HCT116 (cell line): Measurements from ENCODE around the gene MED6. TPM values are rescaled to one million over a fixed set of nuclear protein-coding genes. Genes with fewer than 3 reads are reported as not detected.

Experiments used
- ATAC-seq: fragments of 200-7000 bp; cut with Tn5 transposase; 2 replicates; pipeline ENCODE4 v1.9.1; 2020; ENCODE audit warnings: mild to moderate bottlenecking, moderate library complexity
- BruUV-seq: library from RNA; stranded (reverse); fragments of 400-500 nt; replicated peaks from 2 replicates; lab custom pipeline; 2021; lab: Mats Ljungman, UMichigan
- CTCF ChIA-PET: fragments of 300-600 bp; sonication (Branson Sonifier 250); formaldehyde crosslinking; loops from one replicate; lab custom pipeline; 2021; ENCODE audit warnings: antibody characterized with exemption; lab: Charles Lee
- POLR2A ChIA-PET: fragments of 300-600, 350-600 bp; sonication (Branson Sonifier 250); formaldehyde crosslinking; loops from one replicate; lab custom pipeline; 2021; ENCODE audit warnings: antibody characterized with exemption; lab: Charles Lee
- RAD21 ChIA-PET, 2 experiments: fragments of 300-600 bp; sonication (Branson Sonifier 250); formaldehyde crosslinking; loops; one replicate each; lab custom pipeline; 2023; ENCODE audit warnings: low total read pairs in 2 of 2; ENCODE audit not compliant: uncharacterized antibody in 2 of 2, unreplicated experiment in 2 of 2, low non-redundant PET in 1 of 2; lab: Charles Lee
- DNase-seq: peaks from one replicate; pipeline ENCODE4 v3.0.0-alpha.2; 2010; ENCODE audit warnings: low read depth, low spot score
- H2AFZ ChIP-seq: fragments of 200-600 bp; shearing (Covaris generic), sonication (generic); 2 replicates; pipeline ENCODE4 v1.6.1; 2017; ENCODE audit warnings: low read depth, mixed run types, mixed read lengths, antibody characterized with exemption, low read length; ENCODE audit not compliant: poor library complexity, severe bottlenecking
- H3K27ac ChIP-seq: 2 replicates; pipeline ENCODE4 v1.5.1; 2012; ENCODE audit warnings: low read depth, low read length
- H3K27me3 ChIP-seq: fragments of 200-600 bp; sonication (generic); 2 replicates; pipeline ENCODE4 v1.6.1; 2016; ENCODE audit warnings: mixed run types, low read length, mixed read lengths; ENCODE audit not compliant: insufficient read depth
- H3K36me3 ChIP-seq, 2 experiments: fragments of 200-500 bp in 1 of 2; fragments of 200-600 bp in 1 of 2; sonication (Bioruptor generic) in 1 of 2; sonication (generic) in 1 of 2; 2 replicates each; pipeline versions ENCODE4 v1.5.1 to v1.6.1; 2014 to 2016; ENCODE audit warnings: low read length in 2 of 2, inconsistent platforms in 1 of 2, mixed read lengths in 1 of 2, mixed run types in 1 of 2; ENCODE audit not compliant: insufficient read depth in 2 of 2, control insufficient read depth in 1 of 2
- H3K4me1 ChIP-seq, 2 experiments: fragments of 200-600 bp in 1 of 2; sonication (generic) in 1 of 2; 2 replicates each; pipeline versions ENCODE4 v1.5.1 to v1.6.1; 2012 to 2017; ENCODE audit warnings: low read length in 2 of 2, inconsistent platforms in 1 of 2, mild to moderate bottlenecking in 1 of 2, mixed read lengths in 1 of 2, mixed run types in 1 of 2, moderate library complexity in 1 of 2; ENCODE audit not compliant: insufficient read depth in 2 of 2, control insufficient read depth in 1 of 2
- H3K4me2 ChIP-seq: fragments of 200-600 bp; sonication (generic); 2 replicates; pipeline ENCODE4 v1.6.1; 2017; ENCODE audit warnings: mixed run types, low read length, mixed read lengths
- H3K4me3 ChIP-seq, 2 experiments: fragments of 200-600 bp in 1 of 2; sonication (generic) in 1 of 2; replicated peaks in 1 of 2; 2 replicates each; pipeline ENCODE4 v1.5.1; 2011 to 2016; ENCODE audit warnings: low read length in 2 of 2, control low read depth in 1 of 2, low read depth in 1 of 2, mild to moderate bottlenecking in 1 of 2, mixed read lengths in 1 of 2, mixed run types in 1 of 2
- H3K79me2 ChIP-seq: fragments of 200-600 bp; sonication (generic); 2 replicates; pipeline ENCODE4 v1.6.1; 2017; ENCODE audit warnings: mild to moderate bottlenecking, mixed run types, low read length, moderate library complexity, mixed read lengths; ENCODE audit not compliant: insufficient read depth
- H3K9ac ChIP-seq: fragments of 200-600 bp; sonication (generic); 2 replicates; pipeline ENCODE4 v1.6.1; 2016; ENCODE audit warnings: low read length, mixed read lengths
- H3K9me2 ChIP-seq: fragments of 200-600 bp; sonication (generic), shearing (Covaris generic); 2 replicates; pipeline ENCODE4 v1.6.1; 2017; ENCODE audit warnings: mixed run types, mild to moderate bottlenecking, moderate library complexity; ENCODE audit not compliant: insufficient read depth
- H3K9me3 ChIP-seq, 2 experiments: fragments of 200-500 bp in 1 of 2; fragments of 200-600 bp in 1 of 2; sonication (Bioruptor generic) in 1 of 2; sonication (generic) in 1 of 2; 2 replicates each; pipeline ENCODE4 v1.6.1; 2014 to 2017; ENCODE audit warnings: low read length in 2 of 2, mixed read lengths in 2 of 2, inconsistent platforms in 1 of 2, low read depth in 1 of 2, mild to moderate bottlenecking in 1 of 2, mixed run types in 1 of 2, moderate library complexity in 1 of 2; ENCODE audit not compliant: control insufficient read depth in 1 of 2, insufficient read depth in 1 of 2
- H4K20me1 ChIP-seq: fragments of 200-600 bp; sonication (generic), shearing (Covaris generic); 2 replicates; pipeline ENCODE4 v1.6.1; 2017; ENCODE audit warnings: mixed run types, mild to moderate bottlenecking, moderate library complexity; ENCODE audit not compliant: insufficient read depth
- CBX3 ChIP-seq: IDR thresholded peaks from 2 replicates; pipeline ENCODE4 v1.6.1; 2012; ENCODE audit warnings: low read depth
- CEBPB ChIP-seq: IDR thresholded peaks from 2 replicates; pipeline ENCODE4 v1.6.1; 2012; ENCODE audit warnings: low read depth
- EGR1 ChIP-seq: IDR thresholded peaks from 2 replicates; pipeline ENCODE4 v1.6.1; 2012; ENCODE audit warnings: low read depth
- ELF1 ChIP-seq: IDR thresholded peaks from 2 replicates; pipeline ENCODE4 v1.6.1; 2012; ENCODE audit warnings: low read depth, borderline replicate concordance
- EZH2 ChIP-seq: fragments of 200-600 bp; sonication (generic); IDR thresholded peaks from 2 replicates; pipeline ENCODE4 v1.6.1; 2017; ENCODE audit warnings: antibody characterized with exemption, mixed run types
- FOSL1 ChIP-seq: IDR thresholded peaks from 2 replicates; pipeline ENCODE4 v1.6.1; 2012; ENCODE audit warnings: low read depth
- JUND ChIP-seq: IDR thresholded peaks from 2 replicates; pipeline ENCODE4 v1.6.1; 2012
- MAX ChIP-seq: IDR thresholded peaks from 2 replicates; pipeline ENCODE4 v1.6.1; 2012
- POLR2A ChIP-seq: IDR thresholded peaks from 2 replicates; pipeline ENCODE4 v1.7.0; 2011; ENCODE audit warnings: borderline replicate concordance; ENCODE audit not compliant: insufficient read depth, insufficient read length; ENCODE audit errors: extremely low read depth
- POLR2AphosphoS5 ChIP-seq: IDR thresholded peaks from 2 replicates; pipeline ENCODE4 v1.6.1; 2011; ENCODE audit warnings: mild to moderate bottlenecking, low read depth, low read length, moderate library complexity
- RAD21 ChIP-seq: IDR thresholded peaks from 2 replicates; pipeline ENCODE4 v1.6.1; 2012; ENCODE audit warnings: low read depth, mild to moderate bottlenecking
- REST ChIP-seq: IDR thresholded peaks from 2 replicates; pipeline ENCODE4 v1.6.1; 2012; ENCODE audit warnings: low read depth
- SIN3A ChIP-seq: IDR thresholded peaks from 2 replicates; pipeline ENCODE4 v1.6.1; 2012; ENCODE audit warnings: low read depth
- SP1 ChIP-seq: IDR thresholded peaks from 2 replicates; pipeline ENCODE4 v1.6.1; 2012; ENCODE audit warnings: low read depth
- SRF ChIP-seq: IDR thresholded peaks from 2 replicates; pipeline ENCODE4 v1.6.1; 2012; ENCODE audit warnings: low read depth
- TCF7L2 ChIP-seq: IDR thresholded peaks from 2 replicates; pipeline ENCODE4 v1.7.0; 2011; ENCODE audit warnings: borderline replicate concordance, inconsistent platforms; ENCODE audit not compliant: insufficient read depth, insufficient read length; ENCODE audit errors: extremely low read depth
- YY1 ChIP-seq: IDR thresholded peaks from 2 replicates; pipeline ENCODE4 v1.6.1; 2011; ENCODE audit warnings: low read length, low read depth, moderate library complexity, mild to moderate bottlenecking; ENCODE audit not compliant: insufficient replicate concordance; ENCODE audit errors: extremely low read depth
- ZFX ChIP-seq: fragments of 450-650 bp; IDR thresholded peaks from 2 replicates; pipeline ENCODE4 v1.6.1; 2017
- ZNF274 ChIP-seq: fragments of 200-500 bp; sonication (Bioruptor generic); IDR thresholded peaks from 2 replicates; pipeline ENCODE4 v1.6.1; 2014; ENCODE audit warnings: mild to moderate bottlenecking, low read depth, low read length, inconsistent platforms
- intact Hi-C: fragments of 100-400 bp; cut with micrococcal nuclease; formaldehyde crosslinking; loops from 2 replicates; pipeline ENCODE4 v1.10.0; 2022
- total RNA-seq: library from RNA; stranded (reverse); gene quantifications from one replicate; pipeline ENCODE4 v1.2.1, GENCODE V29; 2021; ENCODE audit not compliant: unreplicated experiment
- TF ChIP-seq, protein P1 (sequence below), 3 experiments: fragments of 200-600 bp in 1 of 3; sonication (generic) in 1 of 3; IDR thresholded peaks in 2 of 3; conservative IDR thresholded peaks in 1 of 3; 2 replicates each; pipeline ENCODE4 v1.5.1; 2012 to 2017; ENCODE audit warnings: low read depth in 2 of 3, low read length in 2 of 3, antibody characterized with exemption in 1 of 3, borderline replicate concordance in 1 of 3, control low read depth in 1 of 3, mild to moderate bottlenecking in 1 of 3, mixed read lengths in 1 of 3, mixed run types in 1 of 3, moderate library complexity in 1 of 3; ENCODE audit not compliant: insufficient read depth in 1 of 3

The MED6 gene
- total RNA-seq, 1 experiment from 2014 or later = 39.6 TPM

DNA sequence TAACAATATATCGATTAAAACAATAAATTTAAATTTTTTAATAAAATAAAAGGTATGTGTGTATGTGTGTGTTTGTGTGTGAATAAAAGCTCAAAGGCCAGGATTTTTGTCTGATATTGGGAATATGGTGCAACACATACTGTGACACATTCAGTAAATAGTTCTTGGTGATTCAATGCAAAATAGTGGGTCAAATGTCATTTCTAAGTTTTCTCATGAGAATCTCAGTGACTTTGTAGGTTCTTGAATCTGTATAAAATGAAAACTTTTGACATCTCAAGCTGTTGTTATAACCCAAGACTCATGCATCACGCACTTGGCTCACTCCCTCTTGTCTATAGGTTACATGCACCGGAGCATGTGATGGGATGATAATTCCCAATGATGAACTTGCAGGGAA, 16.2 kb upstream of the MED6 start:
- Histone ChIP-seq H3K9ac (no peak overlapping the region), H3K79me2 (no peaks in the 10 kb centered on the region), H2AFZ (no peak overlapping the region), H4K20me1 (no peaks in the 10 kb centered on the region), H3K9me2 (no peaks in the 10 kb centered on the region), H3K4me3 (no peak overlapping the region), H3K4me1 (no peaks in the 10 kb centered on the region), H3K27me3 (no peaks in the 10 kb centered on the region), H3K36me3 (no peaks in the 10 kb centered on the region), H3K9me3 (no peaks in the 10 kb centered on the region), H3K27ac (no peak overlapping the region), H3K4me2 (no peak overlapping the region)
- intact Hi-C loops = no loop called here
- no peak for DNase-seq
- no peak for ATAC-seq
- BruUV-seq = no TSS peak
- ChIA-PET CTCF (interaction anchor here (1.0 kb wide), 1 partner anchor 97 kb away, joined by 4 read pairs; no protein-coding TSS in a partner anchor), POLR2A (interaction anchor here (0.6 kb wide), 1 partner anchor 290 kb away, joined by 3 read pairs; no protein-coding TSS in a partner anchor), RAD21 (no interaction called here)
- TF ChIP-seq ELF1 = no peak
- no peak for TF ChIP-seq MAX
- no peak for TF ChIP-seq EZH2
- TF ChIP-seq SRF = no peak
- no peak for TF ChIP-seq POLR2A
- no peak for TF ChIP-seq SIN3A
- TF ChIP-seq SP1 = no peak
- TF ChIP-seq EGR1 = no peak
- no peak for TF ChIP-seq ZFX
- TF ChIP-seq RAD21 = no peak
- TF ChIP-seq YY1 = no peak
- TF ChIP-seq, protein P1, sequence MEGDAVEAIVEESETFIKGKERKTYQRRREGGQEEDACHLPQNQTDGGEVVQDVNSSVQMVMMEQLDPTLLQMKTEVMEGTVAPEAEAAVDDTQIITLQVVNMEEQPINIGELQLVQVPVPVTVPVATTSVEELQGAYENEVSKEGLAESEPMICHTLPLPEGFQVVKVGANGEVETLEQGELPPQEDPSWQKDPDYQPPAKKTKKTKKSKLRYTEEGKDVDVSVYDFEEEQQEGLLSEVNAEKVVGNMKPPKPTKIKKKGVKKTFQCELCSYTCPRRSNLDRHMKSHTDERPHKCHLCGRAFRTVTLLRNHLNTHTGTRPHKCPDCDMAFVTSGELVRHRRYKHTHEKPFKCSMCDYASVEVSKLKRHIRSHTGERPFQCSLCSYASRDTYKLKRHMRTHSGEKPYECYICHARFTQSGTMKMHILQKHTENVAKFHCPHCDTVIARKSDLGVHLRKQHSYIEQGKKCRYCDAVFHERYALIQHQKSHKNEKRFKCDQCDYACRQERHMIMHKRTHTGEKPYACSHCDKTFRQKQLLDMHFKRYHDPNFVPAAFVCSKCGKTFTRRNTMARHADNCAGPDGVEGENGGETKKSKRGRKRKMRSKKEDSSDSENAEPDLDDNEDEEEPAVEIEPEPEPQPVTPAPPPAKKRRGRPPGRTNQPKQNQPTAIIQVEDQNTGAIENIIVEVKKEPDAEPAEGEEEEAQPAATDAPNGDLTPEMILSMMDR (IDR thresholded peaks at IDR 0.05 in 2 of 3, conservative IDR thresholded peaks at IDR 0.05 in 1 of 3; ENCODE audit: borderline replicate concordance in 1 of 3, insufficient read depth in 1 of 3, low read depth in 2 of 3, low read length in 2 of 3) = no peak
- no peak for TF ChIP-seq CBX3
- TF ChIP-seq JUND = no peak
- TF ChIP-seq CEBPB = no peak
- TF ChIP-seq TCF7L2 = no peak
- no peak for TF ChIP-seq REST
- TF ChIP-seq ZNF274 = no peak
- no peak for TF ChIP-seq POLR2AphosphoS5
- TF ChIP-seq FOSL1 = no peak
